Right renal pelvis (tissue), 4 donors: ENCODE measurements around the gene FLNB. TPM values are rescaled to one million over a fixed set of nuclear protein-coding genes. Genes with fewer than 3 reads are reported as not detected.

Experiments used
- DNase-seq, 4 donors: peaks; one replicate each; pipeline ENCODE4 v3.0.0-alpha.2; 2013; ENCODE audit warnings: low read depth in 4 of 4, low spot score in 3 of 4, missing footprints in 1 of 4
- polyA plus RNA-seq, 4 donors: library from polyadenylated mRNA; unstranded; fragments of 120-200 nt; gene quantifications; one replicate each; pipeline ENCODE4 v1.2.1, GENCODE V29; 2013; ENCODE audit not compliant: insufficient read length in 4 of 4

FLNB gene
- polyA plus RNA-seq, 4 donors, result 165 to 175 (median 173) TPM

GRCh38 chr3:58009026-58009748, 965 bp downstream of the FLNB start:
- DNase-seq, result no peak

GRCh38 chr3:58009749-58010535, 1.7 kb downstream of the FLNB start:
- no peak for DNase-seq

GRCh38 chr3:58010562-58010961, 2.3 kb downstream of the FLNB start:
- no peak for DNase-seq

GRCh38 chr3:58011580-58011979, 3.4 kb downstream of the FLNB start:
- no peak for DNase-seq

GRCh38 chr3:58012302-58012701, 4.1 kb downstream of the FLNB start:
- DNase-seq, result no peak

GRCh38 chr3:58013099-58013498, 4.9 kb downstream of the FLNB start:
- no peak for DNase-seq

GRCh38 chr3:58013973-58014649, 5.9 kb downstream of the FLNB start:
- DNase-seq, result no peak

- DNase-seq, result no peak
Observed at GRCh38 chr3:58015520-58015915, 7.3 kb downstream of the FLNB start.

- DNase-seq, result no peak
Observed at GRCh38 chr3:58016710-58017109, 8.5 kb downstream of the FLNB start.

GRCh38 chr3:58018892-58019742, 10.9 kb downstream of the FLNB start:
- DNase-seq, result no peak

GRCh38 chr3:58020783-58021071, 12.5 kb downstream of the FLNB start:
- DNase-seq, result no peak

- DNase-seq, result no peak
Observed at GRCh38 chr3:58021072-58021959, 13.1 kb downstream of the FLNB start.

GRCh38 chr3:58021962-58022361, 13.7 kb downstream of the FLNB start:
- DNase-seq, result no peak

- DNase-seq, result no peak
Observed at GRCh38 chr3:58022490-58022889, 14.3 kb downstream of the FLNB start.

- DNase-seq, result no peak
Observed at GRCh38 chr3:58023531-58023930, 15.3 kb downstream of the FLNB start.

GRCh38 chr3:58025406-58025805, 17.2 kb downstream of the FLNB start:
- no peak for DNase-seq

GRCh38 chr3:58025837-58026569, 17.8 kb downstream of the FLNB start:
- no peak for DNase-seq

GRCh38 chr3:58026598-58026997, 18.4 kb downstream of the FLNB start:
- no peak for DNase-seq

GRCh38 chr3:58027704-58028317, 19.6 kb downstream of the FLNB start:
- DNase-seq, result no peak
